VCaP (cell line): ENCODE measurements around the gene SYNE1.

Experiments
- H3K27ac ChIP-seq: fragments of 450-650 bp; 2 replicates; pipeline ENCODE4 v1.5.1; 2017
- CTCF ChIP-seq: fragments of 450-650 bp; conservative IDR thresholded peaks from 2 replicates; pipeline ENCODE4 v1.5.1; 2017; ENCODE audit warnings: mild to moderate bottlenecking, moderate library complexity

Gene SYNE1

GRCh38 chr6:152453421-152453820 is 183.7 kb downstream of the SYNE1 start:
- H3K27ac ChIP-seq: no peak overlapping the region
- TF ChIP-seq CTCF: no peak

GRCh38 chr6:152452639-152453038 is 184.5 kb downstream of the SYNE1 start:
- H3K27ac ChIP-seq: no peak overlapping the region
- no peak for TF ChIP-seq CTCF

GRCh38 chr6:152450519-152450918 is 186.6 kb downstream of the SYNE1 start:
- H3K27ac ChIP-seq: no peak overlapping the region
- no peak for TF ChIP-seq CTCF

- H3K27ac ChIP-seq: no peak overlapping the region
- TF ChIP-seq CTCF: no peak
Measured at GRCh38 chr6:152441902-152442301, 195.3 kb downstream of the SYNE1 start.

- no peak for TF ChIP-seq CTCF
Measured at GRCh38 chr6:152435816-152436215, 201.3 kb downstream of the SYNE1 start.

GRCh38 chr6:152432758-152433157 is 204.4 kb downstream of the SYNE1 start:
- TF ChIP-seq CTCF: no peak
- no peak overlapping the region for H3K27ac ChIP-seq

More at GRCh38 chr6:152435816-152436215, 201.3 kb downstream of the SYNE1 start:
- no peak overlapping the region for H3K27ac ChIP-seq

GRCh38 chr6:152428126-152428525 is 209.0 kb downstream of the SYNE1 start:
- H3K27ac ChIP-seq: no peak overlapping the region
- TF ChIP-seq CTCF: no peak

- TF ChIP-seq CTCF: no peak
- no peak overlapping the region for H3K27ac ChIP-seq
Measured at GRCh38 chr6:152426276-152426675, 210.9 kb downstream of the SYNE1 start.
